ENCODE measurements around the gene TICRR. TPM values are rescaled to one million over a fixed set of nuclear protein-coding genes. Genes with fewer than 3 reads are reported as not detected.

The TICRR gene
- polyA plus RNA-seq, 3 donors: 7.6 to 9.1 (median 8.5) TPM

DNA sequence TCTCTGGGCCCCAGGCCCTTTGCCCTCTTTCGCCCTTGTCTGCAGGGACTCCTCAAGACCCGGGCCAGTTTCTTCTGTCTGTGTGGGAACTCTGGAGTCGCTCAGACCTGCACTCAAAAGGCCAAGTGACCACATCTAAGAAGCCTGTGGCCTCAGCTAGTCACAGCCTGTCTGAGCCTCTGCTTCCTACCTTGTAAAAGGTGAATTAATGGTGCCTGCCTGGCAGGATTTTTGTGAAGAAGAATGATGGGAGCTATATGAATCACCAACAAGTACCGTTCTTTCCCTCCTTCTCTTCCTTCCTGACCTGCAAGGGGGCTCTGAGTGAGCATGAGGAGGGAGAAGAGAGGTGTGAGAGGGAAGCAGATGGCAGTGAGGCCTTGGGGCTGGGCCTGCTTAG lies 96.4 kb downstream of the TICRR start:
- no peak for DNase-seq (ENCODE audit: low read depth in 3 of 3, low spot score in 2 of 3)

DNA sequence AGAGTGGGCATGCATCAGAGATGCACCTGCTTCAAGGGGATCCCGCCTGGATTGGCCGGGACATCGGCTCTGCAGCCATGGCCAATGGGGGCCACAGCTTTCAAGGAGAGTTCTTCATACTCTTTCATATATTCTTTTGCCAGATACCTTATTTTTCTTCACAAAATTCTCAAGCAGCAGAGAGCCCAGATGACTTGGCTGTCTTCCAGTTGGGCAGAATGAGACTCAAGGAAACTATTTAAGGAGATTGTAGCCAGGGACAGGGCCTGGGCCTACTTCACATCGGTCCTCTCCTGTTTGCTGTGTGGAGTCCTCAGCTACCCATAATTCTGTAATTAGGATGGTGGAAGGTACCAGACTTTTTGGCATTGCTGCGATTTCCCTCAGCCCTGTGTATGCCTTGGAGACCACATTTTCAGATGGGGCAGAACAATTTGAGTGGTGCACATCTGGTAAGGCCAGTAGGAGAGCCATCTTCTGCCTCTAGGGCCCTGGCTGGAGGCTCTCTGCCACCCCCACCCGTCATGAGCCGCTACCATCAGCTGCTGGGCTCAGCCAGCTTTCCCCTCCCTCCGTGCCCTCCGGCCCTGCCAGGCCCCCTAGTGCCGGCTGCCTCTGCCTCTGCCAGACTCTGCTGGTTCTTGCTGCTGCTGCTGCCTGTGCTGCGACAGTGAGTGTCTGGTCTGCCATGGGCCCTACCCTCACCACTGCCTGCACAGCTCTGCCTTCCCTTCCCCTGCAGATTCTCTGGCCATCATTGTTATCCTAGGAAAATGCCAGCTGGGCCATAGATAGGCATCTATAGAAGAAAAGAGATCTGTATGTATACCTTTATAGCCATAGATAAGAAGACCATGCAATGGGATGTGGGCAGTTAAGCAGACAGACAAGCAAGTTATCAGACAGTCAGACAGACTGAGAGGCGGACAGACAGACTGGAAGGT lies 97.2 kb downstream of the TICRR start:
- no peak for DNase-seq (ENCODE audit: low read depth in 3 of 3, low spot score in 2 of 3)

DNA sequence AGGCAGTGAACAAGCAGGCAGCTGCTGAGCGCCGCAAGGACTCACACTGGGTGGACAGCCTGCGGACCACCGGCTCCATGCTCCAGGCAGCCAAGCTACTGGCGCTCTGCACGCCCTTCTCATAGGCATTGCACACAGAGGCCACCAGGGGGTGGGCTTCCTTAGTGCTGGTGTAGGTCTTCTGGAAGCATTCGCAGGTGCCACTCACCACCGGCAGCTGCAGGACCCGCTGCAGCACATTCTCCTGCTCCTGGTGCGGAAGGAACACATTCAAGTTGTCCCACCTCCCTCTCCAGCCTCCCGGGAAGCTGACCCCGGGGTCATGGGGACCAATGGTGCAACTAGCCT lies 97.9 kb downstream of the TICRR start:
- no peak for DNase-seq (ENCODE audit: low read depth in 3 of 3, low spot score in 2 of 3)

DNA sequence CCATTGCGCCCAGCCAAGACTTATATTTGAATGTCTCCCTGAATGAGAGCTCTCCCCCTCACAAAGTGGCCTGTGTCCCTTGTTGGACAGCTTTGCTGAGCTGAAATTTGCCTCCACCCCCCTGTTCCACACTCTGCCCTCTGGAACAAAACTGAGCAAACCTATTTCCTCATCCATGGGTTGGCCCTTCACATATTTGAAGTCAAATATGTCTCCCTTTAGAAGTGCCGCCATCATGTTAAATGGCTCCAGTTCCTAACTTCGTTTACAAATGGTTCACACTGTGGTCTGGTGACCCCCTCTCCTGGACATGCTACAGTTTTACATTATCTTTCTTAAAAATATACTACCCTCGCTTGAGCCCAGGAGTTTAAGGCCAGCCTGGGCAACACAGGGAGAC lies 99.3 kb downstream of the TICRR start:
- DNase-seq (ENCODE audit: low read depth in 3 of 3, low spot score in 2 of 3): no peak

DNA sequence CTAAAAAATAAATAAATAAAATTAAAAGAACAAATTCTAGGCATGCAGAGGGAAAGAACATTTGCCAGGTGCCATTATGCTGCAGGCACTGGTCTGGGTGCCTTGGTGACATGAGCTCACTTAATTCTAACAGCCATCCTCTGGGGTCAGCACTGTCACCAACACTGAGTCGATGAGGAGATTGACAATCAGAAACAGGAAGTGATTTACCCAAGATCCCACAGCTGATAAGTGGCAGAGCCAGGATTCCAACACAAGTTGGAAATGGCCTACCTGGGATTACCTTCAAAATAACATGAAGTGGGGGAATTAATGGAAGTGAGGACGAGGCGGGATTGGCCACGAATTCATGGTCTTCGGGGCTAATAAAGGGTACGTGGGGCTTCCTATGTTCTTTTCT lies 100.3 kb downstream of the TICRR start:
- DNase-seq (ENCODE audit: low read depth in 3 of 3, low spot score in 2 of 3): no peak

DNA sequence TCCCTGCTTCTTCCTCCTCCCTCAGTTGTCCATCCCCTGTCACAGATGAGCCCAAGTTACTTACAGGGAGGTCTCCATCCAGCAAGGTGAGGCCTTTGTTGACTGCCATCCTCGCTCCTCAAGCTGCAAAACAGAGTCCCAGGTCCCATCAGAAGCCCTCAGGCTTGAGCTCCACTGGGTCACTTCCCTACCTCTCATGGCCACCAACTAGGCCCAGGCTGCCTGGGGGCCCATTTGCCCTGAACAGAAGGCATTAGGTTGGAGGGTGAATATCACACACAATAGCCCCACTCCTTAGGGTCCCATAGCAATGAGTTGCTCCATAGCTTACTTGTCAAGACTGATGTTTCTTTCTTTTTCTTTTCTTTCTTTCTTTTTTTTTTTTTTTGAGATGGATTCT lies 102.1 kb downstream of the TICRR start:
- DNase-seq (ENCODE audit: low read depth in 3 of 3, low spot score in 2 of 3): no peak

Other genes starting within 250 kb of the TICRR start
- 10 to 100 TPM; 47.8 to 50.2 (median 48.0) TPM for gene POLG, start 240.6 kb upstream of the TICRR start, polyA plus RNA-seq (ENCODE audit: insufficient read length in 3 of 3)
- 1 to 10 TPM; 2.4 to 3.8 (median 3.5) TPM for gene RHCG, start 78.9 kb upstream of the TICRR start, polyA plus RNA-seq (ENCODE audit: insufficient read length in 3 of 3)
- gene KIF7, start 80.0 kb downstream of the TICRR start, polyA plus RNA-seq (ENCODE audit: insufficient read length in 3 of 3): 10 to 100 TPM in 1 of 3 donors, 1 to 10 TPM in 2; 9.4 to 10.1 (median 9.6) TPM
- under 1 TPM; 0.72 to 0.86 (median 0.74) TPM for gene PLIN1, start 103.9 kb downstream of the TICRR start, polyA plus RNA-seq (ENCODE audit: insufficient read length in 3 of 3)
- gene PEX11A, start 115.3 kb downstream of the TICRR start, polyA plus RNA-seq (ENCODE audit: insufficient read length in 3 of 3): 10 to 100 TPM; 18.0 to 20.4 (median 18.5) TPM
- 1 to 10 TPM; 1.9 to 3.0 (median 2.3) TPM for gene WDR93, start 115.3 kb downstream of the TICRR start, polyA plus RNA-seq (ENCODE audit: insufficient read length in 3 of 3)
- 1 to 10 TPM in 1 of 3 donors, under 1 TPM in 2; 0.43 to 1.5 (median 0.85) TPM for gene MESP1, start 175.8 kb downstream of the TICRR start, polyA plus RNA-seq (ENCODE audit: insufficient read length in 3 of 3)
- under 1 TPM; 0.28 to 0.67 (median 0.58) TPM for gene MESP2, start 200.9 kb downstream of the TICRR start, polyA plus RNA-seq (ENCODE audit: insufficient read length in 3 of 3)
- 100 to 1,000 TPM in 1 of 3 donors, 10 to 100 TPM in 2; 68.5 to 138 (median 93.0) TPM for gene ANPEP, start 239.4 kb downstream of the TICRR start, polyA plus RNA-seq (ENCODE audit: insufficient read length in 3 of 3)